Fibroblast of peridontal ligament (primary cell): Measurements from ENCODE around the gene GPR176.

ENCODE experiments used
- DNase-seq: peaks from one replicate; pipeline ENCODE4 v3.0.0-alpha.2; 2010; ENCODE audit errors: extremely low read depth

The GPR176 gene

GRCh38 chr15:39783244-39783820 is 136.7 kb downstream of the GPR176 start:
- no peak for DNase-seq

DNA sequence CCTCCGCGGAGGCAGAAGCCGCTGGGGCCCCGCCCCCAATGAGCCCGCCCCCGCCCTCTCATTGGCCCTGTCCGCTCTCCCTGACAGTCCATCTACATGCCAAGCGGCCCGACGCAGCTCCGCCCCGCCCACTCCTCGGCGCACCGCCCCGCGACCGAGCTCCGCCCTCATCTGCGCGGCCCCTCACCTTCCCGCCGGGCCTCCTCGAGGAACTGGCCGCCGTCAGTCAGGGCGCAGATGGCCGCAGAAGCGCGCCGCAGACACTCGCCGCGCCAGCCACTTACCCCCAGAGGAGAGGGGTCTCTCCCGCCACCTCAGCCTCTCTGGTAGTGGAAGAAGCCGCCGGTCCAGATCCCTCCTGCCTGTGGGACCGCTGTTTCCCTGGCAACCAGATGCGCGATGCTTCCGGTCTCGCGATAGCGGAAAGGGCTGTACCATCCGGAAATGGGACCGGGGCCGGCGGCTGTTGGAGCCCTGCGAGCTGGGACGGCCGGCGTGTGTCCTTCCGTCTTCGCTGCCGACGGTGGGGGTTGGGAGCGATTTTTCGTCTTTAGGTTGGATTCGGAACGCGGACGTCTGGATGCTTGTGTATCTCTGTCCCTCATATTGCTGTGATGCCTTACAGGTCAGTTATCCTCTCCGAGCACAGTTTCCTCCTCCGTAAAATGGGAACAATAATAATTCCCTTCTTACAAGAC is 137.5 kb downstream of the GPR176 start, which contains the start of gene FSIP1:
TSS of gene FSIP1 (minus strand) at position 401 of the 698 bp plus-strand sequence. CDS start 6,317 bp downstream, outside the sequence.
- DNase-seq: peak; percentile 96

DNA sequence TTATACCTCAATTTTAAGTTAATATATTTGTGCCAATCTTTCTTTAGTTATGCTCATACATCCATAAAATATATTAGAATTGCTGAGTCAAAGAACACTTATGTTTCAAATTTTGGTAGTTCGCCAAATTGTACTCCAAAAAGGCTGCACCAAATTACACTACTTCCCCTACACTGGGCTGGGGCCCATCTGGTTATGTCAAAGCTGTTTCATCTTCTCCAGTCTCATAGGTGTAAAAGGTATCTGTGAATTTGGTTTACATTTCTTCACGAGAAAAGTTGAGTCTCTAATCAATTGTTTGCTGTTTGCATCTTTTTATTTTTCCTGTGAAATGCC is 138.1 kb downstream of the GPR176 start:
- DNase-seq: no peak

DNA sequence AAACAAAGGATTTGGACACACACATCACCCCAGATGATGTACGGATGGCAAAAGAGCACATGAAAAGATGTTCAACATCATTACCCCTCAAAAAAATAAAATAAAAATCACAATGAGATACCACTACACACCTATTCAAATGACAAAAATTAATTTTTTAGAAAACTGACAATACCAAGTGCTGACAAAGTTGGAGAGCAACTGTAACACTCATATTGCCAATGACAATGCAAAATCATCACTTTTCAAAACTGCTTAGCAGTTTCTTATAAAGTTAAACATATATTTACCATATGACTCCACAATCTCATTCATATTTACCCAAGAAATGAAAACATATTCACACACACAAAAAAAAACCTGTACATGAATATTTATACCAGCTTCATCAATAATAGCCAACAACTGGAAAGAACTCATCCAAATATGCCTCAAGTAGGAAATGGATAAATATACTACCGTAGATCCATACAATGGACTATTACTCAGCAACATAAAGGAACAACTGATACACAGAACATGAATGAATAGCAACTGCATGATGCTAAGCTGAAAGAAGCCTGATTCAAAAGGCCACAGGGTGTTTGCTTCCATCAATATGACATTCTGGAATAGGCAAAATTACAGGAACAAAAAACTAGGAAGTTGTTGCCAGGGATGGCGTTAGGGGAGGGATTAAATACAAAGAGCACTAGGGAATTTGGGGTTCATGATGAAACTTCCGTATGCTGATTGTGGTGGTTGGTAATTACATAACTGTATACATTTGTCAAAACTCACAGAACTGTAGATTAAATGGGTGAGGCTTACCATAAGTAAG is 138.7 kb downstream of the GPR176 start:
- no peak for DNase-seq

GRCh38 chr15:39778021-39778420 is 142.0 kb downstream of the GPR176 start:
- DNase-seq: no peak

DNA sequence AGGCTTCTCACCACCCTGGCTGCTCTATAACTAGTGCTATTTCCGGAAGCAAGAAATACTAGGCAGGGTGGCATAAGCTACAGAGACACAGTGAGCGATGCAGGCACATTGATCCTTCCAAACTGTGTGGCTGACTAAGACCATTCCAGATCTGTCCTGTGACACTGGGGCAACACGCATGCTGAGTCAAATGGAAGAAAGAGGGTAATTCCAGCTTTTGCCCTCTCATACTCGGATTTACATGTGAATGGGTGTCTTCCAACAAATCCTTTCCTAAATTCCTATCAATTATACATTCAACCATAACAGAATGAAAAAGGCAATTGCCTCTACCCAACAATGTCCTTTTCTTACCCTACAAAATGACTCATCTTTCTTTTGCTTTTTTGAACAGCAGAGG is 142.6 kb downstream of the GPR176 start:
- no peak for DNase-seq

DNA sequence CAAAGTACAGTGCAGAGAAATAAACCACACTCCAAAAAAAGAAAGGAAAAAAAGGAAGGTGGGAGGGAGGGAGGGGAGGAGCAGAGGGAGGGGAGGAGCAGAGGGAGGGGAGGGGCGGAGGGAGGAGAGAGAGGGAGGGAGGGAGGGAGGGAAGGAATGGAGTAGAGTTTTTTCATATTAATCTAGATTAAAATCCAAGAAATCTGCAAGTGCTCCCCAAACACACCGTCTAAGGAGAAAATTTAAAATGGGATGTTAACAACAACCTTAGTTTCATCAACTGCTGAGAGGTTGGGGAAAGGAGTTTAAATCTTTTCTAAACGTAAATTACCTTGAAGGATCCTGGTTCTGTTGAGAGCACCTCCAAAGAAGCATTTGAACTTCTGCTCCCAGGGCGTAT is 144.0 kb downstream of the GPR176 start:
- DNase-seq: no peak

- no peak for DNase-seq
Observed at GRCh38 chr15:39774688-39775267, 145.3 kb downstream of the GPR176 start.

GRCh38 chr15:39770748-39771689 is 149.0 kb downstream of the GPR176 start:
- peak; percentile 76 for DNase-seq

DNA sequence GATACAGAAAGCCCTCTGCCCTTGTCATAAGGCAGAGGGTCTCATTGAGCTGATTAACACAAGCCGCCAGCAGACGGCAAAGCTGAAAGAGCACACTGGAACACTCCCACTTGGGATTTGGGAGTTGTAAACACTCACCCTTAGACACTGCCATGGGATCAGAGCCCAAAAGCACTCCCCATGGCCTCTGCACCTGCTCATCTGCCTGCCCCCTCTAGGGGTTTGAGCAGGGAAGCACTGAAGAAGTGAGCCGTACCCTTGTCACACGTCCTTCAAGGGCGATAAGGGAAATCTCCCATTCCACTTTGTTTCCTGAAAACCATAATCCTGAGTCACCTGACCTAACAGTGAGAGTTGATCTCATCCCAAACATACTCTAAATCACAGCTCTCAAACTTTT is 152.1 kb downstream of the GPR176 start:
- DNase-seq: no peak

DNA sequence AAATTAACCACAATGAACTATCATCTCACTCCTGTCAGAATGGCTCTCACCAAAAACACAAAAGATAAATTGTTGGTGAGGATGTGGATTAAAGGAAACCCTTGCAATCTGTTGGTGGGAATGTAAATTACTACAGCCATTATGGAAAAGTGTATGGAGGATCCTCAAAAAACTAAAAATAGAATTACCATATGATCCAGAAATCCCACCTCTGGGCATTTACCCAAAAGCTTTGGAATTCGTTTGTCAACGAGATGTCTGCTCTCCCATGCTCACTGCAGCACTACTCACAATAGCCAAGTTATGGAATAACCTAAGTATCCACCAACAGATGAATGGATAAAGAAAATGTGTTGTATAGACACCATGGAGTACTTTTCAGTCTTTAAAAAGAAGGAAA is 159.1 kb downstream of the GPR176 start:
- no peak for DNase-seq

- DNase-seq: peak; percentile 90
Observed at GRCh38 chr15:39756806-39757522, 163.1 kb downstream of the GPR176 start.

DNA sequence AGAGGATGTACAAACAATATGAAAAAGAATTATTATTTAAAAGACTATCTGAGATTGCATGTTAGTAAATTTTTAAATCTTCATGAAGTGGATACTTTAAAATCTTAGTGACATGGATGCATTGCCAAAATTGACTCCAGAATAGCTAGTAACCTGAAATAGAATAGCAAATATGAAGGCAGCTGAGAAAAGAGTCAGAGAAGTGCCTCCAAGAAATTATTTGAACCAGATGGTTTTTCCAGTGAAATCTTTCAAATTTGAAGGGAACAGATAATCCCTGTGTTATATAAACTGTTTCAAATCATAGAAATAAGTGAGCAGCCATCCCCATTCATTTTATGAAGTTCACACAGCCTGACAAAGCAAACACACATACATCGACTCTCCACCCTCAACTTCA is 167.1 kb downstream of the GPR176 start:
- DNase-seq: peak; percentile 74

DNA sequence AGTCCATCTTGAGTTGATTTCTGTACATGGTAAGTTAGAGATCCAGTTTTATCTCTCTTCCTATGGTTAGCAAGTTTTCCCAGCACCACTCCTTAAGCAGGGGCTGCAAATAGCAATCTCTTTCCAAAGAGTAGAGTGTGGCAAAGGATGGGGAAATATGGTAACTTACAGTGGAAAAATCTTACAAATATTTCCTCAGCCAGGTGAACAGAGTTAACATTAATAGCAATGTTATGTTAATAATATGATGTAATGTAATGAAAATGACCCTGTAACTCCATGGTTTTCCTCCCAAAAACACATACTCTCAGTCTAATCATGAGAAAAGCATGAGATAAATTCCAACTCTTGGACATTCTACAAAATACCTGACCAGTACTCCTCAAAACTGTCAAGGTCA is 167.8 kb downstream of the GPR176 start:
- DNase-seq: no peak
